ENCODE data around the gene ADAM12.

The ADAM12 gene

GRCh38 chr10:126315494-126316177 lies 72.6 kb downstream of the ADAM12 start:
- DNase-seq (ENCODE audit: low spot score): no peak

GRCh38 chr10:126314863-126315493 lies 73.3 kb downstream of the ADAM12 start:
- DNase-seq (ENCODE audit: low spot score): no peak

- no peak for DNase-seq (ENCODE audit: low spot score)
These were observed 76.1 kb downstream of the ADAM12 start for GRCh38 chr10:126312167-126312566.

GRCh38 chr10:126309228-126309883 lies 78.9 kb downstream of the ADAM12 start:
- no peak for DNase-seq (ENCODE audit: low spot score)

- DNase-seq (ENCODE audit: low spot score): no peak
These were observed 85.2 kb downstream of the ADAM12 start for GRCh38 chr10:126302826-126303665.

GRCh38 chr10:126302476-126302756 lies 85.9 kb downstream of the ADAM12 start:
- DNase-seq (ENCODE audit: low spot score): no peak

GRCh38 chr10:126301701-126302475 lies 86.4 kb downstream of the ADAM12 start:
- DNase-seq (ENCODE audit: low spot score): no peak

GRCh38 chr10:126294451-126294850 lies 93.8 kb downstream of the ADAM12 start:
- DNase-seq (ENCODE audit: low spot score): no peak

GRCh38 chr10:126290232-126290631 lies 98.0 kb downstream of the ADAM12 start:
- no peak for DNase-seq (ENCODE audit: low spot score)

GRCh38 chr10:126288547-126289493 lies 99.5 kb downstream of the ADAM12 start:
- no peak for DNase-seq (ENCODE audit: low spot score)

- no peak for DNase-seq (ENCODE audit: low spot score)
These were observed 102.0 kb downstream of the ADAM12 start for GRCh38 chr10:126286256-126286780.

- no peak for DNase-seq (ENCODE audit: low spot score)
These were observed 105.0 kb downstream of the ADAM12 start for GRCh38 chr10:126283307-126283706.

GRCh38 chr10:126278851-126279250 lies 109.4 kb downstream of the ADAM12 start:
- DNase-seq (ENCODE audit: low spot score): no peak

GRCh38 chr10:126277181-126277580 lies 111.1 kb downstream of the ADAM12 start:
- peak; percentile 7 for DNase-seq (ENCODE audit: low spot score)

GRCh38 chr10:126272526-126272925 lies 115.8 kb downstream of the ADAM12 start:
- no peak for DNase-seq (ENCODE audit: low spot score)

- peak; percentile 21 for DNase-seq (ENCODE audit: low spot score)
These were observed 118.2 kb downstream of the ADAM12 start for GRCh38 chr10:126270111-126270510.

- no peak for DNase-seq (ENCODE audit: low spot score)
These were observed 120.0 kb downstream of the ADAM12 start for GRCh38 chr10:126268013-126268920.

- DNase-seq (ENCODE audit: low spot score): no peak
These were observed 123.9 kb downstream of the ADAM12 start for GRCh38 chr10:126264102-126265018.
